ENCODE results near the gene ADIPOR1.
"Not testable (repeated sequence)": the region's sequence is repeated elsewhere in the genome, so short reads cannot be mapped to it uniquely, and the experiment has no call there.

ADIPOR1 gene

GRCh38 chr1:202936409-202936808, 21.7 kb downstream of the ADIPOR1 start:
- not testable (repeated sequence) for DNase-seq

DNA sequence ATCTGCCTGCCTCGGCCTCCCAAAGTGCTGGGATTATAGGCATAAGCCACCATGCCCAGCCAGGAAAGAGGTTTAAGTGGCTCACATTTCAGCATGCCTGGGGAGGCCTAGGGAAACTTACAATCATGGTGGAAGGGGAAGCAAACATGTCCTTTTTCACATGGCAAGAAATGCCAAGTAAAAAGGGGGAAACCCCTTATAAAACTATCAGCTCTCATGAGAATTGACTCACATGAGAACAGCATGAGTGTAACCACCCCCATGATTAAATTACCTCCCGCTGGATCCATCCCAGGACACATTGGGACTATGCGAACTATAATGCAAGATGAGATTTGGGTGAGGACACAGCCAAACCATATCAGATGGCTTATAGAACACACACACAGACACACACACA, 22.3 kb downstream of the ADIPOR1 start:
- no peak for DNase-seq

DNA sequence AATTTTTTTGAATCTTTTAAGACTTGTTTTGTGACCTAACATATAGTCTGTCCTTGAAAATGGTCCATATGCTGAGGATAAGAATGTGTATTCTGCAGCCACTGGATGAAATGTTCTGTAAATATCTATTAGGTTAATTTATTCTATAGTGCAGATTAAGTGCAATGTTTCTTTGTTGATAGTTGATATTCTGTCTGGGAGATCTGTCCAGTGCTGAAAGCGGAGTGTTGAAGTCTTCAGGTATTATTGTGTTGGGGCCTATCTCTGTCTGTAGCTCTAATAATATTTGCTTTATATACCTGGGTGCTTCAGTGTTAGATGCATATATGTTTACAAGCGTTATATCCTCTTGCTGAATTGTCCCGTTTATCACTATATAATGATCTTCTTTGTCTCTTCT, 23.4 kb downstream of the ADIPOR1 start:
- DNase-seq, result no peak

- DNase-seq, result no peak
Observed at GRCh38 chr1:202932476-202932875, 25.6 kb downstream of the ADIPOR1 start.

DNA sequence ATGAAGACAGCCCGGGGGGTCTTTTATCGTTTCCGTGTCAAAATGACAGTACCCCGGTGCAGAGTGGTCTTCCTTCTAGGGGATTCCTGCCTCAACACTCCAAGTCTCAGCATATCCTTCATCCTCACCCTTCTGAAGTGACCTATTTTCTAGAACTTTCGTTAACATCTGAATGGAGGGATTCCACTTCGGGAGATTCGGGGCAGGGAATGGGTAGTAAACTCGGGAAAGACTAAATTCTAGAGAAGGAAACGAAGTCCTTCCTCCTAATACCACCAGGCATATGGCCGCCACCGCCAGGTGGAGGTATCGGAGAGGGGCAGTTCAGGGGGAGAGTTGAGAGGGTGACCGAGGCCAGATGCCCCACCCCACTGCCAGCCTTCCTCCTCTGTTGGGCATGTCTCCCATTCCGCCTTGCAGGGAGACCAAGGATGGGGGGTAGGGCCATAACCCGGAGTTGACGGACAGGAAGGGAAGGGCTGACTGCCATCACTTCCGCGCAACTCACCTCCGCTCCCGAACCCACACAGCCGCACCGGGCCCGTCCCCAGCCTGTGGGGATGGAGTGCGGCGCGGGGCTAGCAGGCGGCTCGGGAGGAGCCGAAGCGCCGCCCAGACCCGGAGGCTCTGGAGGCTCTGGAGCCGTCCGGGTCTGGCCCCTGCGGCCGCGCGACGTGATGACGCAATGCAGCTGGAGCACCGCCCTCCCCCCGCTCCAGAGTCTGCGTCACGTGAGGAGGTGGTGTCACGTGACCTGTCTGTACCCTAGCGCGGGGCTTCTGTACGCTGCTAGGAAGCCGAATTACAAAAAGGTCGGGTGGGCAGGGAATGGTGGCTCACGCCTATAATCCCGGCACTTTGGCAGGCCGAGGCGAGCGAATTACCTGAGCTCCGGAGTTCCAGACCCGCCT, 31.3 kb downstream of the ADIPOR1 start, which contains the start of gene KLHL12:
Gene KLHL12 (minus strand): TSS at position 654 of the 911 bp plus-strand sequence. CDS start 2,072 bp downstream, outside the sequence.
- DNase-seq, result peak; percentile 97

- DNase-seq, result no peak
Observed at GRCh38 chr1:202923533-202923932, 34.6 kb downstream of the ADIPOR1 start.

- DNase-seq, result no peak
Observed at GRCh38 chr1:202919615-202920014, 38.5 kb downstream of the ADIPOR1 start.

- no peak for DNase-seq
Observed at GRCh38 chr1:202915146-202915545, 43.0 kb downstream of the ADIPOR1 start.

- DNase-seq, result not testable (repeated sequence)
Observed at GRCh38 chr1:202912476-202912875, 45.6 kb downstream of the ADIPOR1 start.

DNA sequence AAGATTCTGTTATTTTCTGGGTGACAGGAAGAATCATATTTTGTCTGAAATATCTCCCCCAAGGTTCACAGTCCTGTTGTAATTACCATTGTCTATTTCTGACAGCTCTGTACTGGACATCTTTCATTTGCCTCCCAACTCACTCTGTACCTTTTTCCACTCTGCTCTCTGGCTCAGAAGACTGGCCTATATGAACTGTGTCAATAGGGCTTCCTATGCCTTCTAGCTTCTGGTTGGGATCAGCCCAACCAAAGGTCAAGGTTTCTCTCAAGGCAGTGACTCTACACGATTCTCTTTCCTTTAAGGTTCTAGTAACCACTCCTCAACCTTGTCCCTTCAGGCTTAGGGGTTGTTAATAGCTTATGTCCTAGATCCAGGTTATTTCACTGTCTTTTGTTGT, 48.6 kb downstream of the ADIPOR1 start:
- DNase-seq, result no peak

GRCh38 chr1:202908998-202909397, 49.1 kb downstream of the ADIPOR1 start:
- DNase-seq, result no peak

GRCh38 chr1:202905331-202905730, 52.8 kb downstream of the ADIPOR1 start:
- no peak for DNase-seq

- DNase-seq, result not testable (repeated sequence)
Observed at GRCh38 chr1:202903808-202904207, 54.3 kb downstream of the ADIPOR1 start.

DNA sequence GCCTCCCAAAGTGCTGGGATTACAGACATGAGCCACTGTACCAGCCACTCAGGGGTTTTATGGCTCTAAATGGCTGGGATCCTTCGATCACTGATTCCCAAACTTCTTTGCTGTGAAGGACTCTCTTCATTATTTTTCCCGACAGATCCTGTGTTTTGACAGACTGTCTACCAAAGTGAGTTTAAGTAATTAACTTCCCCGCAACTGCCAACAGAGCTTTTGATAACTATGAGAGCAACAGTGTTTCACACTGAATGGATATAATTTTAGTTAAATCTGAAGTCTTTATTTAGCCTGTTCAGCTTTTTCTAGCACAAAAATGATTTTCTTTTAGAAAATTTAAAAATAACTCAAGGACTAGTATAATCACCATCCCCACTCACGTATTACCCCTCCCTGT, 56.6 kb downstream of the ADIPOR1 start:
- no peak for DNase-seq

- DNase-seq, result no peak
Observed at GRCh38 chr1:202892501-202892900, 65.6 kb downstream of the ADIPOR1 start.

All from fibroblast of skin of abdomen (primary cell).